PC-3 (cell line): ENCODE results near the gene CFLAR. TPM values are rescaled to one million over a fixed set of nuclear protein-coding genes. Genes with fewer than 3 reads are reported as not detected.

Source experiments
- ATAC-seq: fragments of 200-7000 bp; cut with Tn5 transposase; 2 replicates; pipeline ENCODE4 v1.9.1; 2020; ENCODE audit warnings: mild to moderate bottlenecking, moderate library complexity
- BruUV-seq: library from RNA; stranded (reverse); fragments of 400-500 nt; replicated peaks from 2 replicates; lab custom pipeline; 2021; lab: Mats Ljungman, UMichigan
- CTCF ChIA-PET: fragments of 300-600 bp; sonication (Branson Sonifier 250); formaldehyde crosslinking; loops from one replicate; lab custom pipeline; 2022; ENCODE audit warnings: antibody characterized with exemption; lab: Charles Lee
- POLR2A ChIA-PET: fragments of 300-600 bp; sonication (Branson Sonifier 250); formaldehyde crosslinking; loops from one replicate; lab custom pipeline; 2022; ENCODE audit warnings: antibody characterized with exemption; ENCODE audit not compliant: unreplicated experiment; lab: Charles Lee
- DNase-seq: peaks from one replicate; pipeline ENCODE4 v3.0.0-alpha.2; 2015
- H2AFZ ChIP-seq: fragments of 300-600 bp; sonication (generic); 2 replicates; pipeline ENCODE4 v1.6.0; 2016; ENCODE audit warnings: antibody characterized with exemption, low read length
- H3F3A ChIP-seq: fragments of 300-600 bp; sonication (generic); one replicate; pipeline ENCODE4 v1.6.0; 2017; ENCODE audit warnings: antibody characterized with exemption, low read length, control low read depth, mild to moderate bottlenecking; ENCODE audit not compliant: unreplicated experiment
- H3K27ac ChIP-seq: fragments of 300-600 bp; sonication (generic); 2 replicates; pipeline ENCODE4 v1.5.1; 2016; ENCODE audit warnings: mild to moderate bottlenecking, low read length
- H3K27me3 ChIP-seq: fragments of 300-600 bp; sonication (generic); 2 replicates; pipeline ENCODE4 v1.6.1; 2016; ENCODE audit warnings: low read length, mixed read lengths
- H3K36me3 ChIP-seq: fragments of 300-600 bp; sonication (generic); 2 replicates; pipeline ENCODE4 v1.6.1; 2016; ENCODE audit warnings: low read depth, mixed run types, low read length, mixed read lengths
- H3K4me1 ChIP-seq: fragments of 300-600 bp; sonication (generic); 2 replicates; pipeline ENCODE4 v1.5.1; 2016; ENCODE audit warnings: low read length; ENCODE audit not compliant: insufficient read depth
- H3K4me2 ChIP-seq: fragments of 300-600 bp; sonication (generic); 2 replicates; pipeline ENCODE4 v1.6.0; 2016; ENCODE audit warnings: low read length
- H3K4me3 ChIP-seq: fragments of 300-600 bp; sonication (generic); 2 replicates; pipeline ENCODE4 v1.5.1; 2016; ENCODE audit warnings: mild to moderate bottlenecking, low read length, mixed read lengths
- H3K79me2 ChIP-seq: fragments of 300-600 bp; sonication (generic); 2 replicates; pipeline ENCODE4 v1.6.1; 2017; ENCODE audit warnings: low read length, mixed read lengths
- H3K9ac ChIP-seq: fragments of 300-600 bp; sonication (generic); 2 replicates; pipeline ENCODE4 v1.6.0; 2016; ENCODE audit warnings: mild to moderate bottlenecking, low read length
- H3K9me2 ChIP-seq: fragments of 300-600 bp; sonication (generic); replicated peaks from 2 replicates; pipeline ENCODE4 v1.6.1; 2016; ENCODE audit warnings: mixed run types, low read length, mixed read lengths
- H3K9me3 ChIP-seq: fragments of 300-600 bp; sonication (generic); 2 replicates; pipeline ENCODE4 v1.6.1; 2016; ENCODE audit warnings: low read length, mixed read lengths
- H4K20me1 ChIP-seq: fragments of 300-600 bp; sonication (generic); 2 replicates; pipeline ENCODE4 v1.6.1; 2016; ENCODE audit warnings: low read length, mixed read lengths
- CTCF ChIP-seq: fragments of 300-600 bp; sonication (generic); conservative IDR thresholded peaks from 2 replicates; pipeline ENCODE4 v1.5.1; 2017; ENCODE audit warnings: antibody characterized with exemption, low read depth, mild to moderate bottlenecking, low read length
- EZH2 ChIP-seq: fragments of 300-600 bp; sonication (generic); IDR thresholded peaks from one replicate; pipeline ENCODE4 v1.6.1; 2017; ENCODE audit warnings: antibody characterized with exemption, mild to moderate bottlenecking, low read length; ENCODE audit not compliant: unreplicated experiment
- EZH2phosphoT487 ChIP-seq: fragments of 300-600 bp; sonication (generic); IDR thresholded peaks from 2 replicates; pipeline ENCODE4 v1.6.1; 2018; ENCODE audit warnings: mild to moderate bottlenecking, antibody characterized with exemption, low read length, borderline replicate concordance
- intact Hi-C: fragments of 100-400 bp; cut with micrococcal nuclease; formaldehyde crosslinking; loops from 2 replicates; pipeline ENCODE4 v1.9.0; 2023
- total RNA-seq: library from RNA; depleted of rRNA; stranded (reverse); fragments of >200 nt; gene quantifications from 2 replicates; pipeline ENCODE4 v1.2.3, GENCODE V29; 2014

Gene CFLAR
- total RNA-seq, 1 experiment from 2014 or later = 33.5 TPM

DNA sequence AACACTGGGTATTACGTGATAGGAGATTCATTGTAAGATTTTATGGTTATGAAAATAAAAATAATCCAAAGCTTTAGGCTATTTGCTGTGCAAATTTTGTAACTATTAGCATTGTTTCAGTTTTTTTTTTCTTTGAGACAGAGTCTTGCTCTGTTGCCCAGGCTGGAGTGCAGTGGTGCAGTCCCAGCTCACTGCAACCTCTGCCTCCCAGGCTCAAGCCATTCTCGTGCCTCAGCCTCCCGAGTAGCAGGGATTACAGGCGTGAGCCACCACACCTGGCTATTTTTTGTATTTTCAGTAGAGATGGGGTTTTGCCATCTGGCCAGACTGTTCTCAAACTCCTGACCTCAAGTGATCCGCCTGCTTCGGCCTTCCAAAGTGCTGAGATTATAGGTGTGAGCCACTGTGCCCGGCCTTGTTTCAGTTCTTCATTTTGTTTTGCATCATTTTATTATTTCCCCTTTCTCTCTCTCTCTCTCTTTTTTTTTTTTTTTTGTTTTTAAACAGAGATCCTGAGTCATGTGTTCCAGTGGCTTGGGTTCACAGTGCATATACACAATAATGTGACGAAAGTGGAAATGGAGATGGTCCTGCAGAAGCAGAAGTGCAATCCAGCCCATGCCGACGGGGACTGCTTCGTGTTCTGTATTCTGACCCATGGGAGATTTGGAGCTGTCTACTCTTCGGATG is 92.7 kb downstream of the CFLAR start:
- no TSS peak for BruUV-seq
- no peaks in the 10 kb centered on the region for H3K79me2 ChIP-seq
- no peaks in the 10 kb centered on the region for H3K4me1 ChIP-seq
- DNase-seq = no peak
- H3K9me3 ChIP-seq = no peaks in the 10 kb centered on the region
- H3K4me2 ChIP-seq = no peak overlapping the region
- H3F3A ChIP-seq = no peaks in the 10 kb centered on the region
- H3K27ac ChIP-seq = no peak overlapping the region
- H2AFZ ChIP-seq = no peak overlapping the region
- no peak overlapping the region for H3K4me3 ChIP-seq
- no peaks in the 10 kb centered on the region for H3K9me2 ChIP-seq
- POLR2A ChIA-PET = no interaction called here
- H3K27me3 ChIP-seq = no peaks in the 10 kb centered on the region
- no peak overlapping the region for H3K9ac ChIP-seq
- no peak for TF ChIP-seq EZH2
- no peak for TF ChIP-seq EZH2phosphoT487
- no peak for TF ChIP-seq CTCF
- H3K36me3 ChIP-seq = no peaks in the 10 kb centered on the region
- intact Hi-C loops = no loop called here
- CTCF ChIA-PET = no interaction called here
- ATAC-seq = no peak
- H4K20me1 ChIP-seq = no peaks in the 10 kb centered on the region

- Histone ChIP-seq H3K36me3 (no peaks in the 10 kb centered on the region), H3K9me2 (no peaks in the 10 kb centered on the region), H3K27me3 (no peaks in the 10 kb centered on the region), H3K9me3 (no peaks in the 10 kb centered on the region), H3K4me3 (no peak overlapping the region), H4K20me1 (no peaks in the 10 kb centered on the region), H3K79me2 (no peaks in the 10 kb centered on the region), H3F3A (no peaks in the 10 kb centered on the region), H3K4me2 (no peak overlapping the region), H3K4me1 (peaks cover 7% of the 10 kb centered on the region; the same call in 1 of the 2 replicates), H2AFZ (no peak overlapping the region), H3K27ac (no peak overlapping the region), H3K9ac (no peak overlapping the region)
- ChIA-PET POLR2A (no interaction called here), CTCF (no interaction called here)
- intact Hi-C loops = no loop called here
- DNase-seq (no peak), ATAC-seq (no peak)
- BruUV-seq = no TSS peak
- no peak for TF ChIP-seq CTCF
- TF ChIP-seq EZH2phosphoT487 = no peak
- TF ChIP-seq EZH2 = no peak
Measured at GRCh38 chr2:201215963-201216362, 100.0 kb downstream of the CFLAR start.

DNA sequence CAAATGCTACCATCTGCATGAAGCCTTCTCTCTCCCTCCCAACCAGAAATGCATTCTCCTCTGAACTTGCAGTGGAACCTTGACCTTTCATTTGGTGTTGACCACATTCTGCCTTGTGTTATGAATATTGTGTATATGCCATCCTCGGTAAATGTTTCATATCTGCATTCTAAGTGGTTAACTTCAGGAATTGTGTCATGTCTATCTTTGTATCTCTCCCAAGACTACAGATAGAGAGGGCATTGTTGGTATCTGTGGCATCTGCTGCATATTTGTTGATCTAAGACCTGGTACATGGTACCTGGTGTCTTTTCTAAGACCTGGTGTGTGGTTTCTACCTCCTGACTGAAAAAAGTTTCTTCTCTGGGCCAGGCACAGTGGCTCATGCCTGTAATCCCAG is 101.0 kb downstream of the CFLAR start:
- DNase-seq = no peak
- no peak for ATAC-seq
- Histone ChIP-seq H3K9me2 (no peaks in the 10 kb centered on the region), H3K27me3 (no peaks in the 10 kb centered on the region), H3K27ac (no peak overlapping the region), H4K20me1 (no peaks in the 10 kb centered on the region), H3K9me3 (no peaks in the 10 kb centered on the region), H3K4me2 (no peak overlapping the region), H2AFZ (no peak overlapping the region), H3K36me3 (no peaks in the 10 kb centered on the region), H3K79me2 (no peaks in the 10 kb centered on the region), H3F3A (no peaks in the 10 kb centered on the region), H3K4me1 (peaks cover 7% of the 10 kb centered on the region; the same call in 1 of the 2 replicates), H3K4me3 (no peak overlapping the region), H3K9ac (no peak overlapping the region)
- no peak for TF ChIP-seq CTCF
- TF ChIP-seq EZH2 = no peak
- TF ChIP-seq EZH2phosphoT487 = no peak
- BruUV-seq = no TSS peak
- CTCF ChIA-PET = no interaction called here
- intact Hi-C loops = no loop called here
- POLR2A ChIA-PET = no interaction called here
